ENCODE results near the gene IP6K3.
A peak's percentile ranks its signal among the peaks of the same experiment; 100 is the strongest.

DNA sequence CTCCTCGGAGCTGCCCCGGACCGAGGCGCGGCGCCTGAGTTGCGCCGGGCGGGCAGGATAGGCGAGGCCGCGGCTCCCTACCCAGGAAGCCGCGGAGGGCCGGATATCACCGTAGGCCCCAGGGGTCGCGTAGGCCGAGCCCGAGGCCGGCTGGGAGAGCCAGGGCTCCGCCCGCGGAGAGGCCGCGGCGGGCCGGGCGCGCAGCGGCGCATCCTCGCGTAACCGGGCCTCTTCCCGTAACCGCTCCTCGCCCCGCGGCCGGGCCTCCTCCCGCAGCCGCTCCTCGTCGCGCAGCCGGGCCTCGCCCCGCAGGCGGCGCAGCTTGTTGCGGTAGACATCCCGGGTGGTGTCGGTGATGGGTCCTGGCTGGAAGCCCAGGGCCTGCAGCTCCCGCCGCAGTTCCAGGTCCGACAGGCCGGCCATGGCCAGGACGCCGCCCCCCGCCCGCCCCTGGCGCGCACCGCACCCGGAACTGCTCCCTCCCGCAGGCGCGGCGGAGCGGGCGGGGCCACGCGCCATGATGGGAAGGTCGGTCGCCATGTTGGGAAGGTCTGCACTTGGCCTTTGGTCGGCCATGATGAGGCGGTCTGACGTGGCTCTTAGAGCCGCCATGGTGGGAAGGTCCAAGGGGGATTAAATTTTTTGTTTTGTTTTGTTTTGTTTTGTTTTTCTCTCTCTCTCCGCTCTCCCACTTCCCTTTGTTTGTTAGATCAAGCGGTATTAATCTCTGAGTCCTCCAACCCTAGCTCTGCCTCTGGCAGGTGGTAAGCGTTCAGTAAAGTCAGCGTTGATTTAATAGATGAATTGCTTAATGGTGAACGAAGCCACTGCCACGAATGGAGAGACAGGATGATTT, 42.2 kb upstream of the IP6K3 start, which contains the start of gene LEMD2:
- TF ChIP-seq, protein P1, sequence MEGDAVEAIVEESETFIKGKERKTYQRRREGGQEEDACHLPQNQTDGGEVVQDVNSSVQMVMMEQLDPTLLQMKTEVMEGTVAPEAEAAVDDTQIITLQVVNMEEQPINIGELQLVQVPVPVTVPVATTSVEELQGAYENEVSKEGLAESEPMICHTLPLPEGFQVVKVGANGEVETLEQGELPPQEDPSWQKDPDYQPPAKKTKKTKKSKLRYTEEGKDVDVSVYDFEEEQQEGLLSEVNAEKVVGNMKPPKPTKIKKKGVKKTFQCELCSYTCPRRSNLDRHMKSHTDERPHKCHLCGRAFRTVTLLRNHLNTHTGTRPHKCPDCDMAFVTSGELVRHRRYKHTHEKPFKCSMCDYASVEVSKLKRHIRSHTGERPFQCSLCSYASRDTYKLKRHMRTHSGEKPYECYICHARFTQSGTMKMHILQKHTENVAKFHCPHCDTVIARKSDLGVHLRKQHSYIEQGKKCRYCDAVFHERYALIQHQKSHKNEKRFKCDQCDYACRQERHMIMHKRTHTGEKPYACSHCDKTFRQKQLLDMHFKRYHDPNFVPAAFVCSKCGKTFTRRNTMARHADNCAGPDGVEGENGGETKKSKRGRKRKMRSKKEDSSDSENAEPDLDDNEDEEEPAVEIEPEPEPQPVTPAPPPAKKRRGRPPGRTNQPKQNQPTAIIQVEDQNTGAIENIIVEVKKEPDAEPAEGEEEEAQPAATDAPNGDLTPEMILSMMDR (IDR thresholded peaks at IDR 0.05) = peak in 1 of 6 experiments; percentile 17
- peak; percentile 82 to 87 for TF ChIP-seq POLR2A (IDR thresholded peaks at IDR 0.05)
